NCI-H2029 treated with DMSO at 0.1 percent for 48 hours (cell line): Measurements from ENCODE around the gene CYP27B1.

Experiments
- DNase-seq: peaks from one replicate; lab custom pipeline; 2025; lab: John Stamatoyannopoulos, UW

CYP27B1 gene, protein sequence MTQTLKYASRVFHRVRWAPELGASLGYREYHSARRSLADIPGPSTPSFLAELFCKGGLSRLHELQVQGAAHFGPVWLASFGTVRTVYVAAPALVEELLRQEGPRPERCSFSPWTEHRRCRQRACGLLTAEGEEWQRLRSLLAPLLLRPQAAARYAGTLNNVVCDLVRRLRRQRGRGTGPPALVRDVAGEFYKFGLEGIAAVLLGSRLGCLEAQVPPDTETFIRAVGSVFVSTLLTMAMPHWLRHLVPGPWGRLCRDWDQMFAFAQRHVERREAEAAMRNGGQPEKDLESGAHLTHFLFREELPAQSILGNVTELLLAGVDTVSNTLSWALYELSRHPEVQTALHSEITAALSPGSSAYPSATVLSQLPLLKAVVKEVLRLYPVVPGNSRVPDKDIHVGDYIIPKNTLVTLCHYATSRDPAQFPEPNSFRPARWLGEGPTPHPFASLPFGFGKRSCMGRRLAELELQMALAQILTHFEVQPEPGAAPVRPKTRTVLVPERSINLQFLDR

GRCh38 chr12:57766464-57767304 lies at the start of gene CYP27B1:
CYP27B1 (minus strand) TSS chr12:57767078; CDS start chr12:57767041, 37 bp downstream.
- DNase-seq, result peak; percentile 57

GRCh38 chr12:57816001-57816854 lies 49.4 kb upstream of the CYP27B1 start:
- DNase-seq, result no peak

- peak; percentile 88 for DNase-seq
These were observed 48.5 kb upstream of the CYP27B1 start for GRCh38 chr12:57815177-57816000.

- DNase-seq, result no peak
These were observed 47.3 kb upstream of the CYP27B1 start for GRCh38 chr12:57813971-57814772.

- DNase-seq, result no peak
These were observed 46.5 kb upstream of the CYP27B1 start for GRCh38 chr12:57813111-57813970.

DNA sequence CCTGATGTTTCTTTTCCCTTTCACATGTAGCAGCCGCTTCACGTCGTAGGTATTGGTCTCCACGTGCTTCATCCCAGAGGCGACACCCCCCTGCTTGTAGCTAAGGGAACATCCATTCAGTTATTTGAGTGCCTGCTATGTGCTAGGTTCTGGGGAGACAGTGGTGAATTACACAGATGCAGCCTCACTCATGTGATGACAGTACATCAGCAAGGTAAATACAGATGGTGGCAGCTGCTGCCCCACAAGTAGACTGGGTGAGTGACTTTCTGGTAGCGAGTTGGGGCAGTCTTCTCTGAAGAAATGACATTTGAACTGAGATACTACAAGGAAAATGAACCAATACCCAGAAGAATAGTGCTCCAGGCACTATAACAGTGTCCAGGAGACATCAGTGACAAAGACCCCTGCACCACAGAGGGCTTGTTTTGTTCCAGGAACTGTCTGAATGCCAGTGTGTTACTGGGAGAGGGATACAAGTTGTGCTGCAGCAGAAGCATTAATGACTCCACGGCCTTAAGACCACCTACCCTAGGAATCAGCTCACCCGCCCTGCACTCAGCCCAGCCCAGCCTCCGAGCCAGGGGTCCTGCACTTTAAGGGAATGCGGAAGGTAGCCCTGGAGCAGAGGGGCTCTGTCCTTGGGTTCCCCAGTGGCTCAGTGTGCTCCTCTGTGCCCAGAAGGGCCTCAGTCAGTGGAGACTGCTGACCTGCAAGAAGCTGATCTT lies 44.3 kb upstream of the CYP27B1 start:
- no peak for DNase-seq

DNA sequence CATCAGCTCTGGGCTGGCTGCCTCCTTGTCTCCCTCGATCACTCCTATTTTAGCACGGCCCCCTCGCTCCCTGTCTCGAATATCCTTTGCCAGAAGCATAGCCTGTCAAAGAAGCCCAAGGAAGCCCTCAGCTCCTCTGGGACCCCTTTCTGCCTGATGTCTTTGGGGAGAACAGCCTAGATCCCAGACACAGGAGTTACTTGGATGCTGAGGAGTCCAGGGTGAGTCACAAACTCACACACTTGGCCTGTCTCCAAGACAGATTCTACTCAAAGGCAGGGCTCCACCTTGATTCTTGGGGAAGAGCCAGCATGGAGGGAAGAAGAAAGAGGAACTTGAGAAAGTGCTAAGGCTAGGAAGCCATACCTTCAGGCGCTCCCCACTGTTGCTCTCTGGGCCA lies 43.6 kb upstream of the CYP27B1 start:
- DNase-seq, result no peak

DNA sequence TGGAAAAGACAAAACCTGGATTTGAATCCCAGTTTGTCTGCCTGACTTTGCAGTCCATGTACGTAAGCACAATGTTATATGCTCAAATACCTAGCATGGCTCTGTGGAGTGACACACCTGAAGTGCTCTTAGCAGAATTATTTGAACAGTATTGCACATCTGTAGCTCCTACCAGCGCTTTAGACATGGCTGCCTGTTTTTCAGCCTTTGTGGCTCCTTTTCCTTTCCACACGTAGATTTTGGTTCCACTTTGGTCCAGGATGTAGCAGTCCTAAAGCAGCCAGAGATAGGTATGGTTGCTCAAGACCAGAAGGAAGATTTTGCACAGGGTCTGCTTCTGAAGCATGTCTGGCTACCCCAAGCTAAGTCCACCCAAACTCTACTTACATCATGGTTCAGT lies 42.5 kb upstream of the CYP27B1 start:
- DNase-seq, result no peak

GRCh38 chr12:57808351-57808750 lies 41.5 kb upstream of the CYP27B1 start:
- no peak for DNase-seq

DNA sequence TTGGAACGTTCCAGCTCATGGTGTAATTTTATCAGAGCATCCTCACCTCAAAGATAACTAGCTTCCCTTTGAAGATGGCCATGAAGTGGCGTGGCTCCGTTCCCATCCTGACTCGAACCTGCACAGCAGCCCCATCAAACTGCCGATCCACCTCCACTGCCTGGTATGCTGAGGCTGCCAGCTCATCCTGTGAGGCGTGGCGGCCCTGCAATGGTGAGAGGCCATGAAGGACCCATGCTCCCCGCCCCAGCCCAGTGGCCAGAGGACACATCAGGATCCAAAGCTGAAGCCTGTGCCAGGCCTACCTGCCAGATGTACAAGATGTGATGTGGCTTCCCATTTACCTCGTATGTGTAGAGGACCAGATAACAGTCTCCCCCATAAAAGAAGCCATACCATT lies 40.4 kb upstream of the CYP27B1 start:
- DNase-seq, result no peak

DNA sequence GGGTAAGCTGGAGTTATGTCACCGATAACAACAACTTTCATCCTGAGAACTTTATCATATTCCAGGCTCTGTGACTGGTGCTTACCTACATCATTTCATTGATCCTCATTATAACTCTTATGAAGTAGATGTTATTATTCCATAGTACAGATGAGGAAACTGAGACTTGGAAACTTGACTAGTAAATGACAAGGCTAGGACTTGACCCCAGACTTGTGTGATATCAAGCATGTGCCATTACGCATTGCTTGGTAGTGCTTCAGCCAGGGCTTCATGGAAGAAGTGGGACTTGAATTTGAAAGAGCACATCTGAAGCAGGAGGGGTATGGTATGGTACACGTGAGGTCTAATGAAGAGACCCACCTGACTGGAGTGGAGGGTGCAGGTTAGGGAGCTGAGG lies 39.8 kb upstream of the CYP27B1 start:
- DNase-seq, result no peak

- DNase-seq, result no peak
These were observed 36.5 kb upstream of the CYP27B1 start for GRCh38 chr12:57803319-57803893.

DNA sequence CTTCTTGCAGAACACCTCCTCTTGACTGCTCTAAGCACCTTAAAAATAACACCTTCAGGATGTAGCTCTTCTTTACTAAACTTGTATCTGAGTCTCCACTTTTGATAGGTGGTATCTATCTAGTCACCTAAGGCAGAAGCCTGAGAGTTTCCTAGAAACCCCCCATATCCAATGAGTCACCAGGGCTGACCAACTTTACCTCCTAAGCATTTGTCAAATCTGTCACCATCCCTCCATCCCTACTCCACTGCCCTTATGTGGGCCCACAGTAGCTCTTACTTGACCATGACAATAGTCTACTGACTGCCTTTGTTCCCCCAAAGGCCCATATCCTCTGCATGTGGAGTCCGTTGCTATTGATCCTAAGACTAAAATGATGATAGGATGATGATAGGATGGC lies 35.7 kb upstream of the CYP27B1 start:
- no peak for DNase-seq

DNA sequence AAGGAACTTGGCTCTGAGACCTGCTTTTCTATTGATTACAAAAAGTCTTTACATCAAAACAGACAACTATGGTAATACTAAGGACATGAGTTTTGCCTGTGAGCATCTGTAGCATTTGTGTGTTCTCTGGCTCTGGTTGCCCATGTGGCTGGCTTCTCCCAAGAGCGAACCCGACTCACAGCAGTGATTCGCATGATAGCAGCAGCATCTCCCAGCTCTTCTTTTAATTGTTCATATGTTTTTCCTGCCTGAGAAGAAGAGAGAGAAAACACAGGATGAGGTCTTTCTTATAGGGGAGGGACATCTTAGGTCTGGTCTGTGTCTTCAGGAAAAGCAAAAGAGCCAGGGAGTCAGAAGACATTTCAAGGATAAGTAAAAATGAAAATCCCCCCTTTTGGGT lies 34.1 kb upstream of the CYP27B1 start:
- no peak for DNase-seq

DNA sequence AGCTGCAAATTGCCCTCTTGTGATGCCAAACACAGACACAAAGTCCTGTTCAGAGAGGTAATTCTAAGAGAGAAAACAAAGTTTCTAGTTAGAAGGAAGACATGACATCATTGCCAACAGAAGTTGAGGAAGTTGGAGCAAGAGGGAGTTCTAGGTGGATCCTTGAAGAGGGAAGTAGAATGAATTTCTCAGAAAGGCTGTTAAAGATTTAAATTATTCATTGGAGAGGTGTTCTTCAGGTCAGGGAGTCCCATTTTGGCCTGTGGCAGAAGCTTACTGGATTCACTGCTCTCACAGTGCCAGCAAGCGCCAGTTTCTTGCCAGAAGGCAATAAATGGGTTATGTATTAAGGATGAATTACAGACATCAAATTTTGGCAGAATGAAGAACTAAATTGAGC lies 31.1 kb upstream of the CYP27B1 start:
- DNase-seq, result no peak

GRCh38 chr12:57796996-57797395 lies 30.1 kb upstream of the CYP27B1 start:
- no peak for DNase-seq

DNA sequence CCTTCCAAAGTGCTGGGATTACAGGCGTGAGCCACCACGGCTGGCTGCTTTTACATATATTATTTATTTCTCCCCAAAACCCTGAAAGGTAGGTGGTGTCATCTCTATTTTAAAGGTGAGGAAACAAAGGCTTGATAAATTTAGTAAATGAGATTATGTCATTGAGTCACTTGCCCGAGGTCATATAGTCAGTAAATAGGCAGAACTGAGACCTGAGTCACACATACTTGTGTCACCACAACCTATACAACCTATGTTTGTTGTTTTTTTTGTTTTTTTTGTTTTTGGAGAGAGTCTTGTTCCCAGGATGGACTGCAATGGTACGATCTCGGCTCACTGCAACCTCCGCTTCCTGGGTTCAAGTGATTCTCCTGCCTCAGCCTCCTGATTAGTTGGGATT lies 28.5 kb upstream of the CYP27B1 start:
- DNase-seq, result no peak

DNA sequence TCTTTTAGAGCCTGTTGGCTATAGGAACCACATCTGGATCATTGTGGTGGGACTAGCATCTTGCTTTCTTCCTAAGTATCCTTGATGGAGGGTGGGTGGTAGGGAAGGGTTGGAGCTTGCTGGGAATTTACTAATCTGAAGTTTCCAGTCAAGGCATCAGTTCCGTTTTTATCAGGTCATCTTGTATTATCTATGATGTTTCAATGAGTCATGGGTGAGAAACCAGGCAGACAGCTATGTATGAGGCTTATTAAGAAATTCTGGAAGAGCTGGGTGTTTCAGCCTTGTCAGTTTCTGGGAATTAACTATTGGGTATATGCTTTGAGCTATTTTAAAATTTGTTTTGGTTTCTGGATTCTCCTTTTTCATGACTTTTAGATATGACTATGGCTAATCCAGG lies 27.0 kb upstream of the CYP27B1 start:
- DNase-seq, result no peak
